PC-3 (cell line): ENCODE data around the gene PPP1R27. TPM values are rescaled to one million over a fixed set of nuclear protein-coding genes. Genes with fewer than 3 reads are reported as not detected.

Experiments used
- ATAC-seq: fragments of 200-7000 bp; cut with Tn5 transposase; 2 replicates; pipeline ENCODE4 v1.9.1; 2020; ENCODE audit warnings: mild to moderate bottlenecking, moderate library complexity
- BruUV-seq: library from RNA; stranded (reverse); fragments of 400-500 nt; replicated peaks from 2 replicates; lab custom pipeline; 2021; lab: Mats Ljungman, UMichigan
- CTCF ChIA-PET: fragments of 300-600 bp; sonication (Branson Sonifier 250); formaldehyde crosslinking; loops from one replicate; lab custom pipeline; 2022; ENCODE audit warnings: antibody characterized with exemption; lab: Charles Lee
- POLR2A ChIA-PET: fragments of 300-600 bp; sonication (Branson Sonifier 250); formaldehyde crosslinking; loops from one replicate; lab custom pipeline; 2022; ENCODE audit warnings: antibody characterized with exemption; ENCODE audit not compliant: unreplicated experiment; lab: Charles Lee
- DNase-seq: peaks from one replicate; pipeline ENCODE4 v3.0.0-alpha.2; 2015
- H2AFZ ChIP-seq: fragments of 300-600 bp; sonication (generic); 2 replicates; pipeline ENCODE4 v1.6.0; 2016; ENCODE audit warnings: antibody characterized with exemption, low read length
- H3F3A ChIP-seq: fragments of 300-600 bp; sonication (generic); one replicate; pipeline ENCODE4 v1.6.0; 2017; ENCODE audit warnings: antibody characterized with exemption, low read length, control low read depth, mild to moderate bottlenecking; ENCODE audit not compliant: unreplicated experiment
- H3K27ac ChIP-seq: fragments of 300-600 bp; sonication (generic); 2 replicates; pipeline ENCODE4 v1.5.1; 2016; ENCODE audit warnings: mild to moderate bottlenecking, low read length
- H3K27me3 ChIP-seq: fragments of 300-600 bp; sonication (generic); 2 replicates; pipeline ENCODE4 v1.6.1; 2016; ENCODE audit warnings: low read length, mixed read lengths
- H3K36me3 ChIP-seq: fragments of 300-600 bp; sonication (generic); 2 replicates; pipeline ENCODE4 v1.6.1; 2016; ENCODE audit warnings: low read depth, mixed run types, low read length, mixed read lengths
- H3K4me1 ChIP-seq: fragments of 300-600 bp; sonication (generic); 2 replicates; pipeline ENCODE4 v1.5.1; 2016; ENCODE audit warnings: low read length; ENCODE audit not compliant: insufficient read depth
- H3K4me2 ChIP-seq: fragments of 300-600 bp; sonication (generic); 2 replicates; pipeline ENCODE4 v1.6.0; 2016; ENCODE audit warnings: low read length
- H3K4me3 ChIP-seq: fragments of 300-600 bp; sonication (generic); 2 replicates; pipeline ENCODE4 v1.5.1; 2016; ENCODE audit warnings: mild to moderate bottlenecking, low read length, mixed read lengths
- H3K79me2 ChIP-seq: fragments of 300-600 bp; sonication (generic); 2 replicates; pipeline ENCODE4 v1.6.1; 2017; ENCODE audit warnings: low read length, mixed read lengths
- H3K9ac ChIP-seq: fragments of 300-600 bp; sonication (generic); 2 replicates; pipeline ENCODE4 v1.6.0; 2016; ENCODE audit warnings: mild to moderate bottlenecking, low read length
- H3K9me2 ChIP-seq: fragments of 300-600 bp; sonication (generic); replicated peaks from 2 replicates; pipeline ENCODE4 v1.6.1; 2016; ENCODE audit warnings: mixed run types, low read length, mixed read lengths
- H3K9me3 ChIP-seq: fragments of 300-600 bp; sonication (generic); 2 replicates; pipeline ENCODE4 v1.6.1; 2016; ENCODE audit warnings: low read length, mixed read lengths
- H4K20me1 ChIP-seq: fragments of 300-600 bp; sonication (generic); 2 replicates; pipeline ENCODE4 v1.6.1; 2016; ENCODE audit warnings: low read length, mixed read lengths
- EZH2 ChIP-seq: fragments of 300-600 bp; sonication (generic); IDR thresholded peaks from one replicate; pipeline ENCODE4 v1.6.1; 2017; ENCODE audit warnings: antibody characterized with exemption, mild to moderate bottlenecking, low read length; ENCODE audit not compliant: unreplicated experiment
- EZH2phosphoT487 ChIP-seq: fragments of 300-600 bp; sonication (generic); IDR thresholded peaks from 2 replicates; pipeline ENCODE4 v1.6.1; 2018; ENCODE audit warnings: mild to moderate bottlenecking, antibody characterized with exemption, low read length, borderline replicate concordance
- intact Hi-C: fragments of 100-400 bp; cut with micrococcal nuclease; formaldehyde crosslinking; loops from 2 replicates; pipeline ENCODE4 v1.9.0; 2023
- total RNA-seq: library from RNA; depleted of rRNA; stranded (reverse); fragments of >200 nt; gene quantifications from 2 replicates; pipeline ENCODE4 v1.2.3, GENCODE V29; 2014
- TF ChIP-seq, protein P1 (sequence below): fragments of 300-600 bp; sonication (generic); conservative IDR thresholded peaks from 2 replicates; pipeline ENCODE4 v1.5.1; 2017; ENCODE audit warnings: antibody characterized with exemption, low read depth, mild to moderate bottlenecking, low read length

PPP1R27 gene
- total RNA-seq, 1 experiment from 2014 or later: not detected

DNA sequence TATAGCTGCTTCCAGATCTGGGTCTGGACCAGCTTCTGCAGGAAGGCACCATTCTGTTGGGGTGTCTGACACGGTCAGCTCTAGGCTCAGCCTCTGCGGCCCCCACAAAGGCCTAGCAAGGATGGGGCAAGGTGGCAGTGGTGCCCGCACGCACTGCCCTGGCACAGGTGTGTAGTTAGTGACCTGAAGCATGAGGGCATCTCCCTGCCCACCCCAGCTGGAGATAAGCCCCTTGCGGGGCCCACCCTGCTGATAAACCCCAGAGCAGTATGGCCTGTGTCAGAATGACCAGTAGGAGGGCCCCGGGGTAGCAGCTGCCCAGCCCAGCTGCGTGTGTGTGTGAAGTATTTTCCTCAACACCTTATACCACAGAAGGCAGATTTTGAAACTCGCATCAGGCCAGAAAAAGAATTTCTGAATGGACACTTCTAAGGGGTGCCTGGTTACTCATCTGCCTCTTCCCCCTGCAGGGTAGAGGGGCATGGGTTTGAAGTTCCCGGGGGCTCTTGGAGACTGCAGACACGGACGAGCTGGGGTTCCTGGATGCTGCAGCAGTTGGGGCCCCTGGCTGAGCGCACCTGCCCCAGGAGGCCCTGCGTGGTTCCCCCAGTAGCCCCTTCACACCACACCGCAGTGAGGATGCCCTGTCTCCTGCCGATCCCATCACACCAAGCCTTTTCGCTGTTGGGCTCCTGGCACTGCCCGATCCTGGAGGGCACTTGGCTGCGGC is 31.8 kb upstream of the PPP1R27 start:
- intact Hi-C loops: no loop called here
- H3K27ac ChIP-seq: peak overlapping the region; percentile 95; the same call in 1 of the 2 replicates

GRCh38 chr17:81865733-81866439 is 31.0 kb upstream of the PPP1R27 start:
- H3K27me3 ChIP-seq: no peaks in the 10 kb centered on the region
- ChIA-PET CTCF (no interaction called here), POLR2A (interaction anchor here (0.5 to 0.6 kb wide), 2 partner anchors 51 to 125 kb away, joined by 3 to 4 read pairs; no protein-coding TSS in a partner anchor)
- H3K36me3 ChIP-seq: peaks cover 16% of the 10 kb centered on the region; the same call in 1 of the 2 replicates
- H3K4me2 ChIP-seq: no peak overlapping the region
- H3K4me3 ChIP-seq: no peak overlapping the region
- TF ChIP-seq, protein P1, sequence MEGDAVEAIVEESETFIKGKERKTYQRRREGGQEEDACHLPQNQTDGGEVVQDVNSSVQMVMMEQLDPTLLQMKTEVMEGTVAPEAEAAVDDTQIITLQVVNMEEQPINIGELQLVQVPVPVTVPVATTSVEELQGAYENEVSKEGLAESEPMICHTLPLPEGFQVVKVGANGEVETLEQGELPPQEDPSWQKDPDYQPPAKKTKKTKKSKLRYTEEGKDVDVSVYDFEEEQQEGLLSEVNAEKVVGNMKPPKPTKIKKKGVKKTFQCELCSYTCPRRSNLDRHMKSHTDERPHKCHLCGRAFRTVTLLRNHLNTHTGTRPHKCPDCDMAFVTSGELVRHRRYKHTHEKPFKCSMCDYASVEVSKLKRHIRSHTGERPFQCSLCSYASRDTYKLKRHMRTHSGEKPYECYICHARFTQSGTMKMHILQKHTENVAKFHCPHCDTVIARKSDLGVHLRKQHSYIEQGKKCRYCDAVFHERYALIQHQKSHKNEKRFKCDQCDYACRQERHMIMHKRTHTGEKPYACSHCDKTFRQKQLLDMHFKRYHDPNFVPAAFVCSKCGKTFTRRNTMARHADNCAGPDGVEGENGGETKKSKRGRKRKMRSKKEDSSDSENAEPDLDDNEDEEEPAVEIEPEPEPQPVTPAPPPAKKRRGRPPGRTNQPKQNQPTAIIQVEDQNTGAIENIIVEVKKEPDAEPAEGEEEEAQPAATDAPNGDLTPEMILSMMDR: no peak
- no peaks in the 10 kb centered on the region for H3K9me3 ChIP-seq
- no peak overlapping the region for H3K27ac ChIP-seq
- ATAC-seq (no peak), DNase-seq (peak; percentile 45)
- peaks cover 58% of the 10 kb centered on the region for H3K4me1 ChIP-seq
- intact Hi-C loops: no loop called here
- no peak overlapping the region for H3K9ac ChIP-seq
- no peak overlapping the region for H2AFZ ChIP-seq
- no TSS peak for BruUV-seq
- H3F3A ChIP-seq: peaks cover 22% of the 10 kb centered on the region
- H4K20me1 ChIP-seq: peaks cover 6% of the 10 kb centered on the region; the same call in 1 of the 2 replicates
- H3K9me2 ChIP-seq: no peaks in the 10 kb centered on the region
- peaks cover 55% of the 10 kb centered on the region for H3K79me2 ChIP-seq

More for the DNA sequence above, 31.8 kb upstream of the PPP1R27 start:
- no peaks in the 10 kb centered on the region for H3K9me2 ChIP-seq
- peaks cover 16% of the 10 kb centered on the region; the same call in 1 of the 2 replicates for H3K36me3 ChIP-seq
- H3K4me1 ChIP-seq: peaks cover 61% of the 10 kb centered on the region
- ChIA-PET POLR2A (interaction anchor here (0.6 kb wide), 2 partner anchors 137 to 314 kb away, joined by 4 to 5 read pairs; partner anchors contain the start of gene FAAP100), CTCF (no interaction called here)
- H2AFZ ChIP-seq: no peak overlapping the region
- ATAC-seq (no peak), DNase-seq (no peak)
- peaks cover 55% of the 10 kb centered on the region for H3K79me2 ChIP-seq
- peaks cover 6% of the 10 kb centered on the region; the same call in 1 of the 2 replicates for H4K20me1 ChIP-seq
- no peaks in the 10 kb centered on the region for H3K27me3 ChIP-seq
- H3K9ac ChIP-seq: no peak overlapping the region
- H3K9me3 ChIP-seq: no peaks in the 10 kb centered on the region
- no TSS peak for BruUV-seq
- H3K4me3 ChIP-seq: no peak overlapping the region
- peaks cover 22% of the 10 kb centered on the region for H3F3A ChIP-seq
- TF ChIP-seq EZH2phosphoT487 (no peak), EZH2 (no peak)
- TF ChIP-seq, protein P1: no peak
- no peak overlapping the region for H3K4me2 ChIP-seq
